Activated CD4-positive, alpha-beta T cell treated with anti-CD3 and anti-CD28 coated beads for 36 hours (primary cell): ENCODE data around the gene HOXA7. TPM values are rescaled to one million over a fixed set of nuclear protein-coding genes. Genes with fewer than 3 reads are reported as not detected.

Experiments
- ATAC-seq: fragments of 200-7000 bp; cut with Tn5 transposase; one replicate; pipeline ENCODE4 v1.10.0; 2021; ENCODE audit warnings: mild to moderate bottlenecking, moderate library complexity
- CTCF ChIA-PET: fragments of 350-600 bp; sonication (Branson Sonifier 250); formaldehyde crosslinking; loops from one replicate; lab custom pipeline; 2021; ENCODE audit warnings: antibody characterized with exemption; lab: Charles Lee
- POLR2A ChIA-PET: fragments of 350-600 bp; sonication (Branson Sonifier 250); formaldehyde crosslinking; loops from one replicate; lab custom pipeline; 2021; ENCODE audit warnings: antibody characterized with exemption, inconsistent platforms; lab: Charles Lee
- DNase-seq: peaks from one replicate; pipeline ENCODE4 v3.0.0-alpha.2; 2020
- H3K27ac Mint-ChIP-seq: one replicate; pipeline ENCODE4 v1.8.0; 2021; ENCODE audit warnings: mixed read lengths
- H3K27me3 Mint-ChIP-seq: one replicate; pipeline ENCODE4 v1.8.0; 2021; ENCODE audit warnings: mixed read lengths
- H3K36me3 Mint-ChIP-seq: one replicate; pipeline ENCODE4 v1.8.0; 2021; ENCODE audit warnings: low read depth, mixed read lengths
- H3K4me1 Mint-ChIP-seq: one replicate; pipeline ENCODE4 v1.8.0; 2021; ENCODE audit warnings: mixed read lengths
- H3K4me3 Mint-ChIP-seq: one replicate; pipeline ENCODE4 v1.8.0; 2021; ENCODE audit warnings: mild to moderate bottlenecking, moderate library complexity, mixed read lengths
- H3K9me3 Mint-ChIP-seq: one replicate; pipeline ENCODE4 v1.8.0; 2021; ENCODE audit warnings: low read depth, mixed read lengths
- intact Hi-C, 2 experiments: fragments of 100-400 bp; cut with DNase I in 1 of 2; cut with micrococcal nuclease in 1 of 2; formaldehyde crosslinking; loops; one replicate each; pipeline versions ENCODE4 v1.14.2 to v1.15.1; 2022 to 2024; cut with DNase I, micrococcal nuclease
- total RNA-seq, 2 experiments: library from RNA; stranded (reverse); gene quantifications; one replicate each; pipeline ENCODE4 v1.2.3, GENCODE V29; 2021

The HOXA7 gene
- total RNA-seq, 2 experiments from 2014 or later: not detected

DNA sequence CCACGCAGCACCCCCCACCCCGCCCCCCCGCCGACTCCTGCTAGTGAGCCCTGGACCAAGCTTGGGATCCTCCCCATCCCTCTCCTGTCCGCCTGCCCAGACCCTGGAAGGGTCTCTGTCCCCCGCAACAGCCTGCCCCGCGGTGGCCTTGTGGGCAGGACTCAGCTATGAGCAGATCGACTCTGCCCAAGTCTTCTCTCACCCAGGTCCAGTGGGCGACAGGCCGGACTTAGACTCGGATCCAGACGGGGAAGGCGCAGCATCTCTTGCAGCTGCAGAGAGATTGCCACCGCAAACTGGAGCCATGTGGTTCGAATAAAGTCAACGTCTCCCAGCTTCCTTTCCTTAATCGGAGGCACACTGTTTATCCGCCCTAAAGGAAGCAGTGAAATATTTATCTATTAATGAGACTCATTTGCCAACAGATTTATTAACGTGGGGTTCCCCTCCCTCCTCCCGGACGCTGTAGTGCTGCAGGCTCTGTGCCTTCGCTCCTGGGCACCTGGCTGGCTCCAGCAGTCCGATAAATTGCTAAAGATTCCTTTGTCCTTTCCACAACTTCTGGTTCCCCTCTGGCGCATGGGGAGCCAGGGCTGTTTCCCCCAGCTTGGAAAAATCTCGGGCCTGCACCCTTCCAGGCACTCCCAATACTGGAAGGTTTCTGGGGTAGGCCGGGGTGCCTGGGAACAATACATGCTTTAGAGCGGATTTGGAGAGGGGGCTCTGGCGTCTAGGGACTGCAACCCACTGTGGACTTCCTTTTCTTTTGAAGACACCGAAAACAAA, 634 bp upstream of the HOXA7 start:
- CTCF ChIA-PET: interaction anchor here (0.7 to 1.1 kb wide), 3 partner anchors 23 to 38 kb away, joined by 3 read pairs; no protein-coding TSS in a partner anchor
- Mint-ChIP-seq H3K27ac (no peak overlapping the region), H3K27me3 (peaks cover 76% of the 10 kb centered on the region), H3K4me1 (peaks cover 30% of the 10 kb centered on the region), H3K9me3 (no peaks in the 10 kb centered on the region), H3K36me3 (no peaks in the 10 kb centered on the region), H3K4me3 (no peak overlapping the region)
- intact Hi-C loops: loop anchor here (1.0 to 5.0 kb wide), 3 partner anchors 8 to 60 kb away; partner anchors contain the start of genes HOXA1 (in 1 of the 2) and HOXA9 (in 1 of the 2)
- ATAC-seq (no peak), DNase-seq (no peak)
- POLR2A ChIA-PET: no interaction called here

DNA sequence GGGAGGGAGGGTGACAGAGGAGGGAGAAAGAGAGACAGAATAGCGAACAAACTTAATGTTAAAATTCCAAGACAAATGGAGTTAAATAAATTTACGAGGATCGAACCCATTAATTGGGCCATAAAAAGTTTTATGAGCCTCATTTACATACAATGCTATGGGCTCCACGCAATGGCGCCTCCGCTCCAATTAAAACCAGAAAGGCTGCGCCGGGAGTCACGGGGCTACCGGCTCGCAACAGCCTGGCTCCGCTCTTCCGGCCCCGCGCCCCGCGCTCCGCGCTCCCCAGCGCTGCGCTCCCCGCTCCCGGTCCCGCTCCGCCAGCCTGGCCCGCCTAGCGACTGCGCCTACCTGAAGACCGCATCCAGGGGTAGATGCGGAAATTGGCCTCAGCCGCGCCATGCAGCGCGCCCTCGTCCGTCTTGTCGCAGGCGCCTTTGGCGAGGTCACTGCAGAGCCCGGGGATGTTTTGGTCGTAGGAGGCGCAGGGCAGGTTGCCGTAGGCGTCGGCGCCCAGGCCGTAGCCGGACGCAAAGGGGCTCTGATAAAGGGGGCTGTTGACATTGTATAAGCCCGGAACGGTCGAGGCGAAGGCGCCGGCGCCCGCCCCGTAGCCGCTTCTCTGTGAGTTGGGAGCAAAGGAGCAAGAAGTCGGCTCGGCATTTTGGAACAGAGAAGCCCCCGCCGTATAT, 513 bp downstream of the HOXA7 start:
- Mint-ChIP-seq H3K36me3 (no peaks in the 10 kb centered on the region), H3K9me3 (no peaks in the 10 kb centered on the region), H3K4me3 (peak overlapping the region; percentile 41), H3K27me3 (peaks cover 81% of the 10 kb centered on the region), H3K27ac (no peak overlapping the region), H3K4me1 (peaks cover 39% of the 10 kb centered on the region)
- ATAC-seq (no peak), DNase-seq (no peak)
- intact Hi-C loops: loop anchor here (1.0 to 5.0 kb wide), 4 partner anchors 9 to 59 kb away; partner anchors contain the start of genes HOXA1 (in 1 of the 2) and HOXA9 (in 1 of the 2)
- ChIA-PET CTCF (interaction anchor here (0.8 to 1.1 kb wide), 3 partner anchors 26 to 786 kb away, joined by 3 to 4 read pairs (median 3); no protein-coding TSS in a partner anchor), POLR2A (no interaction called here)

DNA sequence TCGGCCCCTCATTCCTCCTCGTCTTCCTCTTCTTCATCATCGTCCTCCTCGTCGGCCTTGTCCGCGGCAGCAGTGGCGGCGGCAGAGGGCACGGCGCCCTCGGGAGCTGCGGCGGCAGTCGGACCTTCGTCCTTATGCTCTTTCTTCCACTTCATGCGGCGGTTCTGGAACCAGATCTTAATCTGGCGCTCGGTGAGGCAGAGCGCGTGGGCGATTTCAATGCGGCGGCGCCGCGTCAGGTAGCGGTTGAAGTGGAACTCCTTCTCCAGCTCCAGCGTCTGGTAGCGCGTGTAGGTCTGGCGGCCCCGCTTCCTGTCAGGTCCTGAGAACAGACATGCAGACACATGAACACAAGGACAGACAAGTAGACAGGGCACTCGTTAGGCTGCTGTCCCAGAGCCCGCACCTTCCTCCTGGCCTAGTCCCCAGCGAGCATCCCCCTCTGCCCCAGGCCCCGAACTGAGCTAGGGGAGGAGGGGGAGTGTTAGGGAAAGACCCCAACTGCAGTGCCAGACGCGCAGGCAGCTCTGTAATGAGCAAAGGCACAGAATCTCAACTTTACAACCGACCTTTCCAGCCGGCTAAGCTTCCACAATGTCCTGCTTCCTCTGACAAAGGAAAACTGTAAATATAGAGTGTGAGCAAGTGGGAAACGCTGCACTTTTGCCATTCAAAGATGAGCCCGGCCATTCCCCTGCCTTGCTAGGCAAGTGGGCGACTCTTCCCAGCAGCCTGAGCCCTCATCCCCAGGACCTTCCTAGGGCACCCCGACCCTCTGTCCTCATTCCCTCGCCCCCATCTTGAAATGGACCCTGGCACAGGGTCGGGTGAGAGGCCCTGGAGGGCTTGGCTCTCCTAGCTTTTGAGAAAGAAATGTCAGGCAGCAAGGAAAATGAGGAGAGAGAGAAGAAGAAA, 1.3 kb downstream of the HOXA7 start:
- DNase-seq: peak; percentile 69
- CTCF ChIA-PET: interaction anchor here (0.6 to 1.5 kb wide), 4 partner anchors 57 to 1262 kb away, joined by 3 to 4 read pairs (median 4); no protein-coding TSS in a partner anchor
- ATAC-seq: no peak
- peaks cover 84% of the 10 kb centered on the region for H3K27me3 Mint-ChIP-seq
- POLR2A ChIA-PET: no interaction called here
- peak overlapping the region; percentile 30 for H3K4me3 Mint-ChIP-seq
- no peaks in the 10 kb centered on the region for H3K9me3 Mint-ChIP-seq
- peaks cover 40% of the 10 kb centered on the region for H3K4me1 Mint-ChIP-seq
- no peak overlapping the region for H3K27ac Mint-ChIP-seq
- intact Hi-C loops: loop anchor here (2.0 to 5.0 kb wide), 3 partner anchors 14 to 58 kb away; partner anchors contain the start of genes HOXA11 (in 2 of the 2) and HOXA1 (in 1 of the 2)
- H3K36me3 Mint-ChIP-seq: no peaks in the 10 kb centered on the region

DNA sequence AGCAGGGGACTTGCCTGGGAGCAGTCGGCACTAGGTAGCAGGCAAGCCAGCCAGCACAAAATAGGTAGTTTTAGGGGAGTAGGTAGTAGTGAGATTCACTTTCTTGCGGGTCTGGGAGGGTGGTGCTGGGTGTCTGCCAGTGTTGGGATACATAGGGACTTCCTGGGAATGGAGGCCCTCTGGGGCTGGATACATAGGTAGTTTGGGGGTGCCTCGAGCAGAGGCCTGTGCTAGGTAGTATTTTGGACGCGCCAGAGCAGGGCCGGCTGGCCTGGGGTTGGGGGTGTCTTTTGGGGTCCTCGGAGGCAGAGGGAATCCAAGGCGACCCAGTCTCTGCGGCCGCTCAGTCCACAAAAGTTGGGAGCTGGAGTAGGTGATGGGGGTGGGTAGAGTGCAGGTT, 2.1 kb downstream of the HOXA7 start:
- no peak for ATAC-seq
- no peak for DNase-seq
- no peaks in the 10 kb centered on the region for H3K36me3 Mint-ChIP-seq
- intact Hi-C loops: loop anchor here (2.0 to 5.0 kb wide), 2 partner anchors 14 to 33 kb away; partner anchors contain the start of gene HOXA11 (in 2 of the 2)
- peaks cover 38% of the 10 kb centered on the region for H3K4me1 Mint-ChIP-seq
- POLR2A ChIA-PET: no interaction called here
- H3K9me3 Mint-ChIP-seq: no peaks in the 10 kb centered on the region
- no peak overlapping the region for H3K4me3 Mint-ChIP-seq
- H3K27ac Mint-ChIP-seq: no peak overlapping the region
- CTCF ChIA-PET: interaction anchor here (0.6 to 1.5 kb wide), 5 partner anchors 25 to 1262 kb away, joined by 3 to 5 read pairs (median 4); no protein-coding TSS in a partner anchor
- H3K27me3 Mint-ChIP-seq: peaks cover 82% of the 10 kb centered on the region

DNA sequence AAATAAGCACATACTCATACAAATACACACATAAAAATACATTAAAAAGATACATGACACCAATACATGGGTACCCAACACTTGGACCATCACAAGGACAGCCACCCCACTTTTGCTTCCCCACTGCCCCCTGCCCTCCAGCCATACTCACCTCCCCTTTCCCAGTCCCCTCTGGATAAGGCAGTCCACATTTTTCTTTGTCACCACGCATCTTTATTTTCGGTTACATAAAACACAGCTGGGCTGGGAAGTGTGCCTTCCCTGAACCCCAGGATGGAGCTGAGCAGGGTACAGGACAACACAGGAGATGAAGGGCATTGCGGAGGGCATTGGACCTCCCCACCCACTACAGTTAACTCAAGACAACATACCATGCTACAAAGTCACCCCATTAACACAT, 2.9 kb downstream of the HOXA7 start:
- ChIA-PET CTCF (interaction anchor here (0.7 to 1.5 kb wide), 4 partner anchors 26 to 1291 kb away, joined by 3 to 5 read pairs (median 4); no protein-coding TSS in a partner anchor), POLR2A (interaction anchor here (0.5 kb wide), 1 partner anchor 89 kb away, joined by 3 read pairs; no protein-coding TSS in a partner anchor)
- intact Hi-C loops: loop anchor here (5.0 kb wide), 1 partner anchor 34 kb away; the partner anchor contains the start of gene HOXA11 (in 2 of the 2)
- DNase-seq (no peak), ATAC-seq (no peak)
- H3K27ac Mint-ChIP-seq: no peak overlapping the region
- no peaks in the 10 kb centered on the region for H3K36me3 Mint-ChIP-seq
- H3K4me3 Mint-ChIP-seq: no peak overlapping the region
- no peaks in the 10 kb centered on the region for H3K9me3 Mint-ChIP-seq
- peaks cover 35% of the 10 kb centered on the region for H3K4me1 Mint-ChIP-seq
- H3K27me3 Mint-ChIP-seq: peaks cover 81% of the 10 kb centered on the region

DNA sequence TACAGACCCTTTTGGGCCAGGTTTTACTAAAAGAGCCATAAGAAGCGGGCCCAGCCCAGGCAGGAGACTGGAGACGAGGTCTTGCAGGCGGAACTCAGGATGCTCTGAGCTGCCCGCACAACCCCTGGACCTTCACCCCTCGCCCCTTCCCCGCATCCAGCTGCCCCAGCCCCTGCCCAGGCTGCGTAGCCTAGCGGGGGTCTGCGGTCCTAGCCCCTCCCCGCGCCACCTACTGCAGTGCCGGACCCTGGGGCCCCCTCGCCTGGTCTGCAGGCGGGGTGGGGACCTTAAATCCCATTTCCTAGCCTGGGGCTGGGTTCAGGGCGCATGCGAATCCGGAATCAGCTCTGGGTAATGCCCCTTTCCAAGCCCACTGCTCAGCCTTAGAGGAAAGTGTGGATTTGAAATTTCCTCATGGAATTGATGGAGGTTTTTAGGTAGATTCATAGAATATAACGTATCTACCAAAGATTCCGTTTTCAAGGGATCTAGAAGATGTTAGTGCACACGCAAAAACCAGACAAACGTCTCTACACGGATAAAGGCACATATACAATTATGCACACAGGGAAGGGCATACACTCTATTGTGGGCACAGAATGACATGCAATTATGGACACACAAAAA, 3.5 kb downstream of the HOXA7 start:
- Mint-ChIP-seq H3K27ac (no peak overlapping the region), H3K4me1 (peaks cover 41% of the 10 kb centered on the region), H3K4me3 (no peak overlapping the region), H3K36me3 (no peaks in the 10 kb centered on the region), H3K9me3 (no peaks in the 10 kb centered on the region), H3K27me3 (peaks cover 82% of the 10 kb centered on the region)
- DNase-seq: no peak
- no peak for ATAC-seq
- intact Hi-C loops: loop anchor here (5.0 kb wide), 1 partner anchor 34 kb away; the partner anchor contains the start of gene HOXA11 (in 2 of the 2)
- ChIA-PET POLR2A (interaction anchor here (0.5 kb wide), 1 partner anchor 89 kb away, joined by 3 read pairs; no protein-coding TSS in a partner anchor), CTCF (interaction anchor here (1.1 to 1.2 kb wide), 2 partner anchors 10 to 27 kb away, joined by 4 to 5 read pairs; no protein-coding TSS in a partner anchor)

DNA sequence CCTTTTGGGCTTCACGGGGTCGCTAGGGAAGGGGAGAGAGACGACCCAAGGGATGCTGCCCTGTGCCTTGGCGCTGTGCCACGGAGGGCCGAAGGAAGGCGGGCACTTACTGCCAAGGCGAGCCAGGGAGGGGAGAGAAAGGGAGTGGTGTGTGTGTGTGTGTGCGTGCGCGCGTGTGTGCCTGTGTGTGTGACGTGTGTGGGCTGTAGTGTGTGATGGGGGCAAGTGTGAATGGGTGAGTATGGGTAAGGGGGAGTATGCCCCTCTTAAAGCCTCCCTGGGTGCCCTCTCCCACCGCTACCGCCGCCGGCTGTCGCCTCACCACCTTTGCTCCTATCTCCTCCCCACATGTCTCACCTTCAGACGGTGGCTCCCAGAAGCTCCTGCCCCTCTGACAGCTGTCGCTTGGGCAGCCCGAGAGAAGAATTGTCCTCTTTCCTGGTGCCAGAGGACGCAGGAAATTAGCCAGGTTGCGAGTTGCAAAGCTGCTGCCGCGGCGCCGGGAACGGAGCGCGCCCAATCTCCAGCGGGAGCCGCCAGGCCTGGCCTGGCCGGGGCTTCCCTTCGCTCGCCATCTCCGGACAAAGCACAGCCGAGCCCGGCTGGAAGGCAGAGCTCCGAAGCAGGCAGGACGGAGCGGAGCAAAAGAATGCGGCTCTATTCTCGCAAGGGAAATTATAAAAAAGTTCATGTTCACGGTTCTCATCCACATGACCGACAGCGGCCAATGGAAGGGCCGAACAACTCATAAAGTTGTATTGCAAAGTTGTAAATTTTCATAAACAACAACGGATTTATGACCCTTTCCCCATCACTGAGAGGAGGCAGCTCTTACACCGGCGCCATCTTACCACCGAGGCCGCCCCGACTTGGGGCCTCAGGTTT, 4.3 kb downstream of the HOXA7 start, which contains the start of gene HOXA3:
TSS of gene HOXA3 (minus strand) at position 653 of the 885 bp plus-strand sequence. CDS start 41,943 bp downstream, outside the sequence.
- intact Hi-C loops: loop anchor here (2.0 to 5.0 kb wide), 3 partner anchors 17 to 55 kb away; partner anchors contain the start of gene HOXA11 (in 2 of the 2)
- Mint-ChIP-seq H3K27ac (no peak within 1 kb of the TSS), H3K4me3 (peak within 1 kb of the TSS; percentile 35), H3K27me3 (peaks cover 79% of the 10 kb centered on the region), H3K36me3 (no peaks in the 10 kb centered on the region), H3K9me3 (no peaks in the 10 kb centered on the region), H3K4me1 (peaks cover 41% of the 10 kb centered on the region)
- CTCF ChIA-PET: interaction anchor here (0.6 to 1.2 kb wide), 3 partner anchors 9 to 18 kb away, joined by 3 to 7 read pairs (median 4); no protein-coding TSS in a partner anchor
- POLR2A ChIA-PET: no interaction called here
- ATAC-seq: no peak
- no peak for DNase-seq

DNA sequence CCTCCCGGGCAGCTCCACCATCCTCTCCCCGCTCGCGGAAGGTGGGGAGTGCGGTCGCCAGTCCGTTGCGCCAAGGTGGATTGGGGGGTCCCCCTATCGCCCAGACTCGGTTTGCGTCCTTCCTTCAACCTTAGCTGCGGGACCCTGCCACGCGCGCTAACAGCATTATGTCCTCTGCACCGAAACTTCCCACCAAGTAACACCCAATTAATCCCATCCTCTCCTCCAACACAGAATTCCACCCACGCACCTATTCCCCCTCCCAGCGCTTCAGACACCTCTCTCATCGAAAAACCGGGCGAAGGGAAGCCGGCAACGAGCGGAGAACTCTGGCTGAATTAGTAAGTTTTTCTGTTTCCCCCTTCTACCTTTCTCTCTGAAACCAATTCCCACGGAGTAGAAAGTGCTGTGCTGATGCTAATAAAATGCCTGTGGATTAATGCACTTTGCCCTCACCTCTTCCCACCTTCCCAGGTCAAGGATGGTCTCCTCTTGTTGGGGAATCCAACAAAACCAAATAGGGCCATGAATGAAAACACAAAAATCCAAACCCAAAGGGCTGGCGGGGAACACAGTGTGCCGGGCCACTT, 5.0 kb downstream of the HOXA7 start:
- ChIA-PET POLR2A (no interaction called here), CTCF (interaction anchor here (0.5 to 3.6 kb wide), 10 partner anchors 8 to 464 kb away, joined by 3 to 16 read pairs (median 5); partner anchors contain the start of gene EVX1)
- no peak for ATAC-seq

More for the DNA sequence above, 5.0 kb downstream of the HOXA7 start:
- H3K4me3 Mint-ChIP-seq: peak overlapping the region; percentile 35
- H3K27ac Mint-ChIP-seq: no peak overlapping the region
- DNase-seq: no peak
- peaks cover 81% of the 10 kb centered on the region for H3K27me3 Mint-ChIP-seq
- peaks cover 40% of the 10 kb centered on the region for H3K4me1 Mint-ChIP-seq
- H3K36me3 Mint-ChIP-seq: no peaks in the 10 kb centered on the region
- intact Hi-C loops: loop anchor here (2.0 to 5.0 kb wide), 3 partner anchors 17 to 55 kb away; partner anchors contain the start of gene HOXA11 (in 2 of the 2)
- no peaks in the 10 kb centered on the region for H3K9me3 Mint-ChIP-seq
